GM12891 (cell line): Measurements from ENCODE around the gene KCNAB2.

ENCODE experiments used
- PAX5 ChIP-seq: IDR thresholded peaks from 2 replicates; pipeline ENCODE4 v1.6.1; 2011; ENCODE audit warnings: low read length, moderate library complexity, mild to moderate bottlenecking; ENCODE audit not compliant: insufficient read depth, severe bottlenecking
- TAF1 ChIP-seq: IDR thresholded peaks from 2 replicates; pipeline ENCODE4 v1.6.1; 2011; ENCODE audit warnings: low read depth, low read length, control low read depth

DNA sequence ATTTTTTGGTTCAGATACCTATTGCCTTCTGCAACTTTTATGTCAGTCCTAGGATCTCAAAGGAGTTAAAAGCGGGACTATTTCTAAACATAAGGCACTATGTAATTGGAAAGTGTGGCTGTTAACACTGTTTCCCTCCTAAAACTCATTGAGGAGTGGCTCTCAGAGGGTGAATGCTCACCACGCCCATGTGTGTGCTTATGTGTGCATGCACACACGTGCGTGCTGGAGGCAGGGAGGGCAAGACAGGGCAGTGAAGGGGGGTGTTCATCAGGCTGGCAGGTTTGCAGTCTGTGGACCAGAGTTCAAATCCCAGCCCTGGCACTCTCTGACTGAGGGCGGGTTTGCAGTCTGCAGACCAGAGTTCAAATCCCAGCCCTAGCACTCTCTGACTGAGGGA, 22.4 kb downstream of the KCNAB2 start:
- TF ChIP-seq TAF1 (no peak), PAX5 (no peak)
